Measurements from ENCODE around the gene FOXRED1. TPM values are rescaled to one million over a fixed set of nuclear protein-coding genes. Genes with fewer than 3 reads are reported as not detected.

Gene FOXRED1
- total RNA-seq, 1 donor from 2014 or later = 16.3 TPM

DNA sequence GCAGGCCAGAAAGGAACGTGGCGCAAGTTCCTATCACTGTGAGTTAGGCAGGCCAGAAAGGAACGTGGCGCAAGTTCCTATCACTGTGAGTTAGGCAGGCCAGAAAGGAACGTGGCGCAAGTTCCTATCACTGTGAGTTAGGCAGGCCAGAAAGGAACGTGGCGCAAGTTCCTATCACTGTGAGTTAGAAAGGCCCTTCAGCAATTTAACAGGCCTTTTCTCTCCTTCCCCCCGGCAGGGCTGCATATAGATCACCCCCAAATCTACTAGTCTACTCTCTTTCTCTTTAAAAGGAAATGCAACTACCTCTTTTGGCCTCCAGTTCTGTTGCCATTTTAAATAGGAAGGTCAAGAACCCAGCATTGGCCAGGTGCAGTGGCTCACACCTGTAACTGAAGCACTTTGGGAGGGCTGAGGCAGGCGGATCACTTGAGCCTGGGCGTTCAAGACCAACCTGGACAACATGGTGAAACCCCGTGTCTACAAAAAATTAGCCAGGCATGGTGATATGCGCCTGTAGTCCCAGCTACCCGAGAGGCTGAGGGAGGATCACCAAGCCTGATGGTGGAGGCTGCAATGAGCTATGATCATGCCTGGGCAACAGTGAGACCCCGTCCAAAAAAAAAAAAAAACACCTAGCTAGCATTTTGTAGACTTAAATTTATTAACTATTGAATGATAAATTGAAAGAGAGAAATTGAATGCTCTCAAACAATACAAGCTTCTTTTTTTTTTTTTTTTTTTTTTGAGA lies 42.4 kb upstream of the FOXRED1 start:
- no peaks in the 10 kb centered on the region for H3K36me3 ChIP-seq (ENCODE audit: insufficient read depth, low read length)
- Mint-ChIP-seq H3K4me1 (ENCODE audit: low read depth, unreplicated experiment) (peaks cover 4% of the 10 kb centered on the region), H3K9me3 (ENCODE audit: unreplicated experiment) (no peaks in the 10 kb centered on the region), H3K27ac (ENCODE audit: unreplicated experiment) (no peak overlapping the region), H3K27me3 (ENCODE audit: low read depth, unreplicated experiment) (no peaks in the 10 kb centered on the region), H3K4me3 (ENCODE audit: unreplicated experiment) (no peak overlapping the region), H3K36me3 (ENCODE audit: low read depth, unreplicated experiment) (peaks cover 2% of the 10 kb centered on the region)
- peaks cover 65% of the 10 kb centered on the region for H4K20me1 ChIP-seq (ENCODE audit: insufficient read depth, low read length)
- H3K9ac ChIP-seq (ENCODE audit: low read length) = no peak overlapping the region
- H3K27ac ChIP-seq (ENCODE audit: low read depth, low read length) = no peak overlapping the region
- H3K4me3 ChIP-seq (ENCODE audit: insufficient read depth, low read depth, low read length) = no peak overlapping the region
- no peak overlapping the region for H3K4me2 ChIP-seq (ENCODE audit: low read length)
- H2AFZ ChIP-seq (ENCODE audit: low read depth, low read length) = no peak overlapping the region
- DNase-seq (ENCODE audit: low read depth) = no peak
- no peaks in the 10 kb centered on the region for H3K27me3 ChIP-seq (ENCODE audit: insufficient read depth, low read length)
- no peaks in the 10 kb centered on the region for H3K4me1 ChIP-seq (ENCODE audit: insufficient read depth, low read length)
- TF ChIP-seq CTCF (IDR thresholded peaks at IDR 0.05; ENCODE audit: insufficient read depth, low read depth, low read length) (no peak), EZH2 (IDR thresholded peaks at IDR 0.05; ENCODE audit: insufficient read depth, low read length) (no peak)
- no peak for FAIRE-seq
- H3K9me3 ChIP-seq (ENCODE audit: insufficient read depth, low read depth, low read length) = no peaks in the 10 kb centered on the region
- peaks cover 50% of the 10 kb centered on the region for H3K79me2 ChIP-seq (ENCODE audit: insufficient read depth, low read length)

DNA sequence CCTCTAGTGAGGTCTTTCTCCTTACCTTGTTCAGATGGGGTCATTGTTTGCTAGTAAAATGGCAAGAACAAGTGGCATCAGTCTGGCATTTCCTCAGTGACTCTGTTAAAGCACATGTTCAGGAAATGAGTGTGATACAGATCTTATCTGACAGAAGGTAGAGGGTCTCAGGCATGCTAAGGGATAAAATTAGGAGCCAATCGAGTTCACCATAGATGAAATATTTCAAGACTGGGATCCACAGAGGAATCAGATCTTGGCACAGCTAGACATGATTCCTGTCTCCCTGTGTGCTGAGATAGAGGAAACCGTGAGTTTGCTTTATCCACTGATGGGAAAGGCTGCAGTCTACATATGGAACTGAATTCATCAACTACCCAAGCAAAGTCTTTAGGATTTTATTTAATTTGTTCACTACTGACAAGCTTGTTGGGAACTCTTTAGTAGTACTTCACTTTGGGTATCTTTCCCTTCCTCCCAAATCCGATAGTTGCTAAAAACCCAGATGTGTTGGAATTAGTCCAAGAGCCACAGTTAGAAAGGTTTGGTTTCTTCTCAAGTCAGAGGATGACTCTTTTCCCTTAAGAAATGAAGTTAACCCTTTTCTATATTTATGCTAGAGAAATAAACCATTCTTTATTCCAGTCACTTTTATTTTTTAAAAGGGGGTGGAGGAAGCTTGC lies 39.0 kb upstream of the FOXRED1 start:
- Histone ChIP-seq H3K4me2 (ENCODE audit: low read length) (no peak overlapping the region), H3K9ac (ENCODE audit: low read length) (no peak overlapping the region), H2AFZ (ENCODE audit: low read depth, low read length) (no peak overlapping the region), H3K36me3 (ENCODE audit: insufficient read depth, low read length) (no peaks in the 10 kb centered on the region), H3K4me3 (ENCODE audit: insufficient read depth, low read depth, low read length) (no peak overlapping the region), H4K20me1 (ENCODE audit: insufficient read depth, low read length) (peaks cover 41% of the 10 kb centered on the region), H3K27me3 (ENCODE audit: insufficient read depth, low read length) (no peaks in the 10 kb centered on the region), H3K79me2 (ENCODE audit: insufficient read depth, low read length) (peaks cover 23% of the 10 kb centered on the region), H3K9me3 (ENCODE audit: insufficient read depth, low read depth, low read length) (no peaks in the 10 kb centered on the region), H3K4me1 (ENCODE audit: insufficient read depth, low read length) (no peaks in the 10 kb centered on the region), H3K27ac (ENCODE audit: low read depth, low read length) (no peak overlapping the region)
- DNase-seq (ENCODE audit: low read depth) (peak; percentile 35), FAIRE-seq (no peak)
- H3K36me3 Mint-ChIP-seq (ENCODE audit: low read depth, unreplicated experiment) = no peaks in the 10 kb centered on the region
- peaks cover 5% of the 10 kb centered on the region for H3K4me1 Mint-ChIP-seq (ENCODE audit: low read depth, unreplicated experiment)
- TF ChIP-seq EZH2 (IDR thresholded peaks at IDR 0.05; ENCODE audit: insufficient read depth, low read length) = no peak
- no peak for TF ChIP-seq CTCF (IDR thresholded peaks at IDR 0.05; ENCODE audit: insufficient read depth, low read depth, low read length)
- H3K4me3 Mint-ChIP-seq (ENCODE audit: unreplicated experiment) = no peak overlapping the region
- H3K9me3 Mint-ChIP-seq (ENCODE audit: unreplicated experiment) = no peaks in the 10 kb centered on the region
- no peaks in the 10 kb centered on the region for H3K27me3 Mint-ChIP-seq (ENCODE audit: low read depth, unreplicated experiment)
- no peak overlapping the region for H3K27ac Mint-ChIP-seq (ENCODE audit: unreplicated experiment)

Measured in astrocyte (in vitro differentiated cells and primary cell).